Measurements from ENCODE around the gene PRKAG2. TPM values are rescaled to one million over a fixed set of nuclear protein-coding genes. Genes with fewer than 3 reads are reported as not detected.

The PRKAG2 gene
- polyA plus RNA-seq, 3 donors: 29.2 to 59.8 (median 30.9) TPM

- Histone ChIP-seq H4K20me1 (ENCODE audit: insufficient read depth, low read length) (peaks cover 99% of the 10 kb centered on the region), H3K27me3 (ENCODE audit: control insufficient read depth in 2 of 2, insufficient read depth in 2 of 2, low read length in 2 of 2) (no peaks in the 10 kb centered on the region), H3K4me3 (replicated peaks in 1 of 3; ENCODE audit: low read depth in 2 of 3, low read length in 3 of 3) (no peak overlapping the region), H3K27ac (ENCODE audit: low read depth in 1 of 2, low read length in 2 of 2) (no peak overlapping the region), H3K79me2 (ENCODE audit: insufficient read depth, low read length) (peaks cover 58% of the 10 kb centered on the region), H3K4me2 (replicated peaks; ENCODE audit: extremely low read depth, low read length, poor library complexity, severe bottlenecking) (no peak overlapping the region), H3K9me3 (replicated peaks in 1 of 2; ENCODE audit: control insufficient read depth in 1 of 2, insufficient read depth in 1 of 2, low read length in 2 of 2) (no peaks in the 10 kb centered on the region), H3K4me1 (ENCODE audit: control insufficient read depth in 1 of 2, insufficient read depth in 2 of 2, low read length in 2 of 2) (peaks cover 5 to 13% of the 10 kb centered on the region in 2 donors), H3K9ac (ENCODE audit: insufficient read depth, low read length, poor library complexity, severe bottlenecking) (no peak overlapping the region), H2AFZ (ENCODE audit: insufficient read depth, low read depth, low read length, poor library complexity, severe bottlenecking) (no peak overlapping the region), H3K36me3 (replicated peaks in 1 of 2; ENCODE audit: control insufficient read depth in 1 of 2, insufficient read depth in 2 of 2, low read length in 2 of 2) (peaks cover 3 to 36% of the 10 kb centered on the region in 2 donors)
- Mint-ChIP-seq H3K4me1 (peaks cover 14% of the 10 kb centered on the region), H3K9me3 (peaks cover 0 to 3% (median 0%) of the 10 kb centered on the region in 7 donors), H3K36me3 (peaks cover 28 to 38% of the 10 kb centered on the region in 2 donors), H3K27me3 (ENCODE audit: low read depth in 3 of 3) (peaks cover 0 to 4% (median 0%) of the 10 kb centered on the region in 3 donors), H3K4me3 (no peak overlapping the region), H3K27ac (peak overlapping the region in 3 of 7 donors; percentile 15 to 63 (median 44))
- intact Hi-C loops (cut with micrococcal nuclease): no loop called here
- WGBS (ENCODE audit: insufficient coverage): 96% methylated on average over 11 of the region's 19 CpGs
- TF ChIP-seq CTCF (IDR thresholded peaks at IDR 0.05): no peak
- no peak for DNase-seq
Measured at GRCh38 chr7:151820491-151821105, 56.3 kb downstream of the PRKAG2 start.

DNA sequence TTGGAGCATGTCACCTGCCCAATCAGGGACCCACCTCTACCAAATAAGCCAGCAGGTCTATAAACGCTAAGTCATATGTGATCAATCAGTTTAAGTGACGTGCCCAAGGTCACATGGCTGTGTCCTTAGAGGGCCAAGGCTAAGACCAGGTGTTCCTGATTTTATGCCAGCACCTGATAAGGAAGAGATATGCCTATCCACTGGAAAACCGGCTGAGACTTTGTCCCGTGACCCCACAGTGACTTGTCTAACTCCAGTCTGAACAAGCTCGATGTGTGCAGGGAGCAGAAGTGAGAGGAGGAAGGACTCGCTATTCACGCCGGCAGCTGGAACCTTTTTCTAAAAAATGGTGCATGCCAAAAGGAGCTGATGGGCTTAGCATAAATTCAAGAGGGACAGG, 57.0 kb downstream of the PRKAG2 start:
- H3K9me3 ChIP-seq (replicated peaks in 1 of 2; ENCODE audit: control insufficient read depth in 1 of 2, insufficient read depth in 1 of 2, low read length in 2 of 2): no peaks in the 10 kb centered on the region
- no peak overlapping the region for H3K27ac ChIP-seq (ENCODE audit: low read depth in 1 of 2, low read length in 2 of 2)
- DNase-seq: no peak
- WGBS (ENCODE audit: insufficient coverage): 83% methylated on average over 6 of the region's 8 CpGs
- H3K36me3 ChIP-seq (replicated peaks in 1 of 2; ENCODE audit: control insufficient read depth in 1 of 2, insufficient read depth in 2 of 2, low read length in 2 of 2): peaks cover 3 to 42% of the 10 kb centered on the region in 2 donors
- H2AFZ ChIP-seq (ENCODE audit: insufficient read depth, low read depth, low read length, poor library complexity, severe bottlenecking): no peak overlapping the region
- Mint-ChIP-seq H3K4me1 (peaks cover 8% of the 10 kb centered on the region), H3K27ac (no peak overlapping the region), H3K4me3 (no peak overlapping the region), H3K9me3 (peaks cover 0 to 3% (median 0%) of the 10 kb centered on the region in 7 donors), H3K27me3 (ENCODE audit: low read depth in 3 of 3) (peaks cover 0 to 7% (median 0%) of the 10 kb centered on the region in 3 donors), H3K36me3 (peaks cover 35 to 39% of the 10 kb centered on the region in 2 donors)
- peaks cover 58% of the 10 kb centered on the region for H3K79me2 ChIP-seq (ENCODE audit: insufficient read depth, low read length)
- peaks cover 99% of the 10 kb centered on the region for H4K20me1 ChIP-seq (ENCODE audit: insufficient read depth, low read length)
- H3K9ac ChIP-seq (ENCODE audit: insufficient read depth, low read length, poor library complexity, severe bottlenecking): no peak overlapping the region
- H3K27me3 ChIP-seq (ENCODE audit: control insufficient read depth in 2 of 2, insufficient read depth in 2 of 2, low read length in 2 of 2): no peaks in the 10 kb centered on the region
- no peak overlapping the region for H3K4me2 ChIP-seq (replicated peaks; ENCODE audit: extremely low read depth, low read length, poor library complexity, severe bottlenecking)
- H3K4me3 ChIP-seq (replicated peaks in 1 of 3; ENCODE audit: low read depth in 2 of 3, low read length in 3 of 3): no peak overlapping the region
- intact Hi-C loops (cut with micrococcal nuclease): no loop called here
- no peak for TF ChIP-seq CTCF (IDR thresholded peaks at IDR 0.05)
- peaks cover 0 to 6% of the 10 kb centered on the region in 2 donors for H3K4me1 ChIP-seq (ENCODE audit: control insufficient read depth in 1 of 2, insufficient read depth in 2 of 2, low read length in 2 of 2)
